ENCODE data around the gene PITX1.

PITX1 gene

DNA sequence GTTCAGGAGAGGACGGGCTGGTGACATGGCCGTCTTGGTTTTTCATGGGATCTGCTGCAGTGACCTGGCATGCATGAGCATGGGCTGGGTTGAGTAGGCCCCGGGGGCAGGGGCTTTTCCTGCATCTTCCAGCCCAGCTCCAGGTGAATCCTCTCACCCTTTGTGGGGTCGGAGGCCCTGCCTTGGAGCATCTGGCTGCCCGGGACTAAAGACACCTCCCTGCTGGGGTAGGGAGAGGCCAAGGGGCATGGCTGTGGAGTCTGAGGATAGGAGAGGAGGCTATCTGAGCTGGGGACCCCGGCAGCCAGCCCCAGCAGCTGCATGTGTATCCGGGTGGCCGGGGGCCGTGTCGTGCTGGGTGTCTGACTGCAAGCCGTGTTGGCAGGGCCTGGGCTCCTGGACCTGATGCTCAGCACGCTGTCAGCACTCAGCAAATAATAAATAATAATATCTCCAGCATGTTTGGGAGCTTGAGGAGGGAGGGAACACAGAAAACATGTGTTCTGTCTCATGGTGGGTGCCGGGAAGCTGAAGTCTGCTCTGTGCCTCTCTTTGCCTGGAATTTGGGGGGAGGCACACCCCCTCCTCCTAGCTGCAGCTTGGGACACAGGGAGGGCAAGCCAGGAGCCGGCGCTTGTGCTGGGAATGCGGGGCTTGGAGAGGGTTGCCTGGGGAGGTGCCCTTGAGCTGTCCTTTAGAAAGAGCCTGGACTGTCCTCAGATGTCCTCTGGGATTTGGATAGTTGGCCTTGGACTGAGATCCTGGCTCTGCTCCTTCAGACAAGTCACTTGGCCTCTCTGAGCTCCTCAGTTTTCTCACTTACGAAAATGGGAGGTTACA lies 28.4 kb upstream of the PITX1 start:
- no peak for DNase-seq

DNA sequence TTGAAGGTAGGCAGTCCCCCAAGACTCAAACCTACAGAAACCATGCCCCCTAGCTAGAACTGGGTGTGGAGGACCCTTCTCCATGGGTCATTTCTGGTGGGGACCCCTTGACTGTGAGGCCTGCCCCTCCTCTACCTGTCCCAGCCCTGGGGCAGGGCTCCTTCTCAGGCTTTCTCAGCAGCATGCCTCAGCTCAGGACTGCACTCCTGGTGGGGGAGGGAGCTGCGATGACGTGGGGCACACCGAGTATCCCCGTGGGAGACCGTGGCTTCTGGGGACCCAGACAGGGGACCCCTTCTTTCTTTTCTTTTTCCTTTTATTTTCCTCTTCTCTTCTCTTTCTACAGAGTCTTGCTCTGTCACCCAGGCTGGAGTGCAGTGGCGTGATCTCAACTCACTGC lies 27.0 kb upstream of the PITX1 start:
- no peak for DNase-seq

GRCh38 chr5:135060021-135060420 lies 26.0 kb upstream of the PITX1 start:
- DNase-seq, result no peak

DNA sequence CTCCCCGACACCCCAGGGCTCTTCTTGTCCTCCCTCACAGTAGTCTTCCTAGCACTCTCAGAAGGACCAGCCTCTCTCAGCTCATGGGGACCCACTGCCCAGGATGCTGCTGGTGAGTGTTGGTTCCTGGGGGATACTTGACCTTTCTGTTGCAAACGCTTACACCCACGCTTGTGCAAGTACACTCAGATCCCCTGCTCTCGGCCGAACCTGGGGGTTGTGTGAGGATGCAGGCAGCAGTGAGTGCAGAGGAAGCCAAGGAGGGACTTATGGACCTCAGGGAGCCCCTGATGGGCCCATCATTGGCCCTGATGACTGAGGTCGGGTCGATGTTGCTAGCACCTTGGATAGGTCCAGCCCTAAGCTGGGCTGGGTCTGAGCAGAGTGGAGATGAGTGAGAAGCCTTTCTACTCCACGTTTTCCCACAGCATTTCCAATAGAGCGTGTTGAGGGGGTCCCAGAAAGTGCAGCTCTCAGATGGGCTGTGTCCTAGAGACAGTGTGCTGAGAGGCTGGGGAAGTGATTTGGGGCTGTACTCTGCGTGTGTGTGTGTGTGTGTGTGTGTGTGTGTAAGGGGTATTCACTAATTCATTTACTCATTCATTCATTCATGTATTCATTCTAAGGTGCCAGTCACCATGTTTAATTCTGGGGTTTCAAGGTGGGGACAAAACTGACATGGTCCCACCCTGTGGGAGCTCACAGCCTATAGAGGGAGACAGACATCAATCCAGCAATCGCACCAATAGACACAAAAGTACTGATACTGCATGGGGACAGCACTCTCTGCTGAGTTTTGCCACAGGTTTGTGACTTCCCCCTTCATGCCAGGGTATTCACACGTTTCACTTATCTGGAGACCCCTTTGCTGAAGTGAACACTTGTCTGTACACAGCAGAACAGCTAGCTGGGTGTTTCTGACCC lies 25.2 kb upstream of the PITX1 start:
- DNase-seq, result no peak

DNA sequence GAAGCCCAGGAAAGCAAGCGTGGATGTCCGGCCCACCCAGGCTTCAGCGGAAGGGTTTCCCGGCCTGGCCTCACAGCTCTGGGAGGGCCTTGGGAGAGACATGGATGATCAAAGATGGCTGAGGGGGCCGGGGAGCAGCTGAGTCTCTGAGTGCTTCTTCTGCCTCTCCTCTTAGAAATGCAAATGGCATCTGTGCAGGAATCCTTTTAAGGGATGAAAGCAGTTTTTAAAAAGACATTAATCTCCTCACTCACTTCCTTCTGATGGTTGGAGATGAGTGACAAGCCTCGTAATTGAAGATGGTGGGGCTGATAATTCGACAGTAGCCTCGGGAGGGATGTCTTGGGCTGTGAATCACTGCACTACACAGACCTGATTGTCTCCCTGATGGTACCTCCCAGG lies 24.3 kb upstream of the PITX1 start:
- DNase-seq, result no peak

DNA sequence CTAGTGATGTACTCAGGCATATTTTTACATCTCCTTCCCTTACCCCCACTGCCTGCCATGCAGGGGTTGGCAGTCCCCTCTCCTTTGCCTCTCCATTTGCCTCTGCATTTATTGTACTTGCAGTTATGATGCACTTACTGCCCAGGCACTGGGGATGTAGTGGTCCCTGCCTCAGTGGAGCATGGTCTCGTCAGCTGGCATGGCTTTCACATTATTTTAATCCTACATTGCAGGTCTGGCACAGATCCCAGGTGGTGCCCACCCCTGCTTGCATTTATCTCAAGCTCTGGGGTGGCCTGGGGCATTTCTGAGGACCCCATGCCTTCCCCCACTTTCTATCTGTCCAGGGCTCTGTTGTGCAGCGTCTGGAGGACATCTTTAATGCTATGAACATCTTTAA lies 23.2 kb upstream of the PITX1 start:
- no peak for DNase-seq

DNA sequence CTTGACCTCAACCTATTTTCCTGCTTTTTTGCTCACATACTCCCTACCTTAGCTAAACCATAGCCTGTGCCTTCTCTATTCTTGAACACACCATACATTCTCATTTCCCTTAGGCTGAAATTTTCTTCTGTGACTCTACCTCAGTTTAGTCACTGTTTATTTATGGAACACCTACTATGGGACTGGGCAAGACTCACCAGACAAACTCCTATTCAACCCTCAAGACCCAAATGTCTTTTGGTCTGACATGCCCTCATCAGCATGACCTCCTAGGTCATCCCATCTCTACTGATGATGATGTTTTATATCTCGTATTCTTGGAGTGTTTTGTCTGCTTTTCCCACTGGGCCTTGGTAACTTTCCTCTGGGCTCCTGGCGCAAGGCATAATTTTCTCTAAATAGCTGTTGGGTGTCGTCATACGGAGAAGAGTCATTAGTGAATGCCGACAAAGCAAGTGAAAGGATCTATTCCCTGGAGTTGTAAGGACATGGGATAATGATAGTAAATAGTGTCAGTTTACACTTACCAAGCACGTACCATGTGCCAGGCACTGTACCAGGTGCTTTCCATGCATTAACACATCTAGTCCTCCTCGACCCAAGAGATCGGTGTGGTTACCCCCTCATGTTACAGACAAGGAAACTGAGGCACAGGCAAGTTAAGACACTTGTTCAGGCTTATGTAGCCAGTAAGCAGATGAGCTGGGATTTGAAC lies 22.4 kb upstream of the PITX1 start:
- DNase-seq, result no peak

DNA sequence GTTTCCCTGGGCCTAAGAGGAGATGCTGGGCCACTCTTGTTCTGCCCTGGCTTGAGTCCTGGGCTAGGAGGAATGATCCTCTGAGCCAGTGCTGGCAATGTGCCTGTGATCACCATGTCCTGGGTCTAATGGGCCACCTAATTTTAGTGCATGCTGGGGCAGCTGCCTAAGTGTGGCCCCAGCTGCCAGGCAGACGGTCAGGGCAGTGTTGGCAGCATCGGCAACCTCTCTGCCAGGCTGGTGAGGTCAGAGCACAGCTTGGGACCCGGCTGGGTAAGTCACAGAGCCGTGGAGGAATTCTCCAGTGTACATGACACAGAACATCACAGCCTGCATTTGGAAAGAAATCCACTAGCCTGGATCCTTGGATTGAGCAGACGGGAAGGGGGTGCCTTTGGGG lies 21.4 kb upstream of the PITX1 start:
- no peak for DNase-seq

DNA sequence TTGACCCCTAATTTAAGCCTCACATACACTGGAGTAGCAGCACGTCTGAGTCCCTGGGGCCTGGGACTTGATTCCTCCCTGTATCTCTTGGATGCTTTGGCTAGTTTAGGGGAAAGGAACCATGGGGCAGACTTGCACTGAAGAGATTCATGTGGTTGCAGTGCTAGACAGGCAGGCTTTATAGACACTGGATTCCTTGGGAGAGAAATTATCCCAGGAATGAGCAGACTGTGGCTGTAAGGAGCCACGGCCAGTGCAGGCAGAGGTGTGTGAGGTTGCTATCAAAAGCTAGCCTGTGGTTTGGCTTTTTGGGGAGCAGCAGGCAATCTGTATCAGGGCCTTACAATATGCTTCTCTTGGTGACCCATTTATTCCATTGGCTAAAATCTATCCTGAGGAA lies 20.5 kb upstream of the PITX1 start:
- DNase-seq, result no peak

- no peak for DNase-seq
Observed at GRCh38 chr5:135053989-135054388, 20.0 kb upstream of the PITX1 start.

GRCh38 chr5:135053278-135053677 lies 19.2 kb upstream of the PITX1 start:
- DNase-seq, result no peak

- no peak for DNase-seq
Observed at GRCh38 chr5:135052511-135053145, 18.6 kb upstream of the PITX1 start.

DNA sequence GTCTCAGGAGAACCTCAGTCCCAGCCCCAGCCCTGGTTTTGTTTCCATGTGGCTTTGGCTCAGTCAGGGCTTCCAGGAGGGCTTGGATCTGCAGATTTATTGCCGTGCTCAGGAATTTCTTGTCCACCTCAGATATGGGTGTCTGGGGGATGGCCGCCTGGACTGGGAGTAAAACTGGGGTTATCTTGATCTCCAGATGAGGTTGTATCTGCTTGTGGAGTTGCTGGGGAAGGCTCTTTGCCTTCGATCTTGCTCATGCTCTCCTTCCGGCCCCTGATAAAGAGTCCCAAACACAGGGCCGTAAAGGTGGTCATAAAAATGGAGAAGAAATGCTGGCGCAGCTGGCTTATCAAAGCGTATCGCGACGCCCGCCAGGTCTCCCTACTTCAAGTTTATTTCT lies 17.8 kb upstream of the PITX1 start:
- no peak for DNase-seq

- DNase-seq, result no peak
Observed at GRCh38 chr5:135051399-135051798, 17.4 kb upstream of the PITX1 start.

- DNase-seq, result no peak
Observed at GRCh38 chr5:135050244-135050767, 16.3 kb upstream of the PITX1 start.

DNA sequence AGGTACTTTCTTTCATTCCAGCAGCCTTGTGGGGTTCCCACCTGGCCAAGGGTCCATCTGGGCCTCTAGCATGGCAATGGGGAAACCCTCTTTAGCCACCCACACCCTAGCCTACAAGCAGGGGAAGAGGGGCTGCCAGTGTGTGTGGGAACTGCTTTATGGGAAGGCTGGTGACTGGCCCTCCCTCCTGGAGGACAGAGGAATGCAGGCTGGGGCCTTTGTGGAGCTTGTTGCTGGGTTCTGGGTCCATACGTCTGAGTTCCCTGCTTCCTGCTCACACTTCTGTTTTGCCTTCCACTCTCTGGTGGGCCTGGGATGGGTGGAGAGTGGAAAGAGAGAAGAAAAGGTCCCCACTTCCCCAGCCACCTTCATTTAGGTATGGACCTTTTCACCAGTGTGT lies 14.9 kb upstream of the PITX1 start:
- no peak for DNase-seq

- no peak for DNase-seq
Observed at GRCh38 chr5:135048286-135048685, 14.3 kb upstream of the PITX1 start.

DNA sequence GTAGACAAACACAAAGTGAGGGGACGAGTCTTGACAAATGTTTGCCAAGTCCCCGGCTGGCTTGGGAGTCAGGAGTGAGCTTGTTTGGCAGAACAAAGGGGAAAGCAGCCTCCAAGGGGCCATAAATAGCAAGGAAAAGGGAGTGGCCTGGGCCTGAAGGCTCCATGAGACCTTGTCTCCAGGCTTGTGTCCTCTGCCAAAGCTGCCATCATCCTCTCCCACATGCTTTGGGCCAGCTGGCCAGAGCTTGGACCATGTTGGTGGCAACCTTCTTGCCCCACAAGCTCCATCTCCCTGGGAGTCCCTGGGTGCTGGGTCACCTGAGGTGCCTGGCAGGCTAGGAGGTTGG lies 13.3 kb upstream of the PITX1 start:
- DNase-seq, result no peak

DNA sequence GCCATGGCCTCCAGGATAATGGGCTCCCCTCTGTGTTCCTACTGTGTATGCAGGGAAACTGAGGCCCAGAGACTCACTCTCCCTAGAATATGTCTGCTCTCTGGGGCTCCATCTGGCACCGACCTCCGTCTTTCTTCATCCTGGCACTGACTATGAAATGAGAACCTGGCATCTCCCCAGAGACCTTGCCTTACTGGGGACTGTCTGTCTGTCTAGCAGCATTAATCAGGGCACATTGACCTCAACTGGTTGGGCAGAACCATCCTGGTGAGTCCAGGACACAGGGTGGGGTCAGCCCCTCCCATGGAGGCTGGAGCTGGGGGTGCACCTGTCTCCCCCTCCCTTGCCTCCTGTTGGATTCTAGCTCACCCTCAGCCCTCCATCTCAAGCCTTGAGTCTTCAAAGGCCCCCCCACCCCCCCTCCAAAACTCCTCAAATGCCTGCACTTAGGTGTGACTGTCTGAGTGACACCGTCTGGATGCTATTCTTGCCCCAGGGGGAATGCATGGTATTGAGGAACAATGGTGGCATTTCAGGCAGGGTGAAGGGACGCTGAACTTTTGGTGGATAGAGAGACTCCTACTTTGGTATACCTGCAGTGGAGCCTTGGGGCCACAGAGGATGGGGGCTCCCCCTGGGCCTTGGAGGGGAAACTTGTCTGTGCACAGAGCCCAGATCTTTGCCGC lies 12.8 kb upstream of the PITX1 start:
- no peak for DNase-seq

DNA sequence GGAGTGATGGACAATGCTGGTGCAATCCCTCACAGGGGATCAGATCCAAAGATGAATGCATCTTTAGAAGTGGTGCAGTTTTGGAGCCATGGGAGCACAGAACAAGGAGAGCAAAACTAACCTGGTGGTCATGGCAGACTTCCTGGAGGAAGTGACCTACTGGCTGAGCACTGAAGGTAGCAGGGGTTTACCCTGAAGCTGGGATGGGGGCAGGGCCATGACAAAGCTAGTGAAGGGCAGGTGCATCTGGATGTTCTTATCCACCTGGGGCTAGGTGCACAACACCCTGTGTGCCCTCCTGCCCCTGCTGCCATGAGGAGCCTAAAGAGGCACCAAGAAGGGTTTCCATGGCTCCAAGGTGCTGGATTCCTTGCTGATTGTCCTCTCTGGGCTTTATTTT lies 11.5 kb upstream of the PITX1 start:
- DNase-seq, result no peak

- DNase-seq, result no peak
Observed at GRCh38 chr5:135042595-135042994, 8.6 kb upstream of the PITX1 start.

DNA sequence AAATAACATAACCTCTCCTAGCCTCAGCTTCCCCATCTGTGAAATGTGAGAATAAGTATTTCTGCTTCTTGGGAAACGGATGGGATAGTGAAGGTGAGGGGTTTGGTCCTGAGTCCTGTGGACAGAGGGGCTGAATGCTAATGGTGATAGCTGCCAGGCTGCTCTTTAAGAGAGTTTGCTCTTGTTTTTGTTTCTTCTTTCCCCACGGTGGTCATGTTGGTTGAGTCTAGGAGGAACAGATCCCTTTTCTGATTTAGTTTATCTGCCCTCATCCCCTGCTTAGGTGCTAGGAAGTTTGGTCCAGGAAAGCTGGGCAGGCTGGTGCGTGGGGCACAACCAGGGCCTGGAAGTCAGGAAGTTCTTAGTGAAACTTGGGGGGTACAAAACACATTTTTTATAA lies 7.7 kb upstream of the PITX1 start:
- no peak for DNase-seq
